HepG2 (cell line): ENCODE measurements around the gene PSMD1.

Experiments used
- FOXM1 ChIP-seq: sonication (generic); formaldehyde crosslinking; IDR thresholded peaks from 2 replicates; pipeline ENCODE4 v1.5.0; 2020; ENCODE audit warnings: missing genetic modification reagents
- KLF9 ChIP-seq: IDR thresholded peaks from 2 replicates; pipeline ENCODE4 v1.6.1; 2016; ENCODE audit warnings: low read depth
- MTA3 ChIP-seq: sonication (generic); formaldehyde crosslinking; IDR thresholded peaks from 2 replicates; pipeline ENCODE4 v1.4.0; 2020; ENCODE audit warnings: missing genetic modification reagents
- POLR2AphosphoS5 ChIP-seq: IDR thresholded peaks from 2 replicates; pipeline ENCODE4 v1.6.1; 2012; ENCODE audit warnings: low read depth, low read length
- RARG ChIP-seq: sonication (generic); formaldehyde crosslinking; IDR thresholded peaks from 2 replicates; pipeline ENCODE4 v1.4.0; 2020; ENCODE audit warnings: low read depth, mild to moderate bottlenecking, missing genetic modification reagents
- YY1 ChIP-seq: IDR thresholded peaks from 2 replicates; pipeline ENCODE4 v1.6.1; 2011; ENCODE audit warnings: low read length, low read depth, moderate library complexity, mild to moderate bottlenecking; ENCODE audit not compliant: insufficient read depth, insufficient replicate concordance
- ZBTB20 ChIP-seq: sonication (generic); formaldehyde crosslinking; IDR thresholded peaks from 2 replicates; pipeline ENCODE4 v1.8.1; 2023; ENCODE audit warnings: missing genetic modification reagents, low read depth, mild to moderate bottlenecking, borderline replicate concordance
- ZFX ChIP-seq: sonication (generic); formaldehyde crosslinking; IDR thresholded peaks from 2 replicates; pipeline ENCODE4 v1.4.0; 2020; ENCODE audit warnings: mild to moderate bottlenecking, low read depth, missing genetic modification reagents, moderate library complexity
- ZKSCAN1 ChIP-seq: fragments of 150-350 bp; IDR thresholded peaks from 2 replicates; pipeline ENCODE4 v1.6.1; 2014; ENCODE audit warnings: low read length
- TF ChIP-seq, protein P1 (sequence below): sonication (generic); formaldehyde crosslinking; IDR thresholded peaks from 2 replicates; pipeline ENCODE4 v1.4.0; 2020; ENCODE audit warnings: missing genetic modification reagents, borderline replicate concordance

DNA sequence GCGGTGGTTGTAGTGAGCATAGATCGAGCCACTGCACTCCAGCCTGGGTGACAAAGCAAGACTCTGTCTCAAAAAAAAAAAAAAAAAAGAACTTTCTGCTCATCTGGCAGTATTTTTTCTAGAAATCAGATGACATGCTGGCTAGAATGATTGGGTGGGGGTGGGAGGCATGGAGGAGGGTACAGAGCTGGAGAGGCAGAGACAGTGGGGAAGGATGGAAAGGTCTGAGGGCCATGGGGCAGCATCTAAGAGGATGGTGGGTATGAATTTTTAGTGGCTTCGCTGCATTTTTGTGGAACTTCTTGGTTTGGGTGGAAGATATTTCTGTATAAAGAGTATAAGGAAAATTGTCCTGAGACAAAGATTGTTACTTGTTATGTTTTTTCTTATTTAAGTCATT lies 165.1 kb downstream of the PSMD1 start:
- TF ChIP-seq FOXM1 (CRISPR knock-in tag) (no peak), MTA3 (CRISPR knock-in tag) (no peak), POLR2AphosphoS5 (no peak), KLF9 (CRISPR knock-in tag) (no peak), RARG (CRISPR knock-in tag) (no peak), YY1 (no peak), ZKSCAN1 (no peak), ZFX (CRISPR knock-in tag) (no peak), ZBTB20 (no peak)
- TF ChIP-seq, protein P1, sequence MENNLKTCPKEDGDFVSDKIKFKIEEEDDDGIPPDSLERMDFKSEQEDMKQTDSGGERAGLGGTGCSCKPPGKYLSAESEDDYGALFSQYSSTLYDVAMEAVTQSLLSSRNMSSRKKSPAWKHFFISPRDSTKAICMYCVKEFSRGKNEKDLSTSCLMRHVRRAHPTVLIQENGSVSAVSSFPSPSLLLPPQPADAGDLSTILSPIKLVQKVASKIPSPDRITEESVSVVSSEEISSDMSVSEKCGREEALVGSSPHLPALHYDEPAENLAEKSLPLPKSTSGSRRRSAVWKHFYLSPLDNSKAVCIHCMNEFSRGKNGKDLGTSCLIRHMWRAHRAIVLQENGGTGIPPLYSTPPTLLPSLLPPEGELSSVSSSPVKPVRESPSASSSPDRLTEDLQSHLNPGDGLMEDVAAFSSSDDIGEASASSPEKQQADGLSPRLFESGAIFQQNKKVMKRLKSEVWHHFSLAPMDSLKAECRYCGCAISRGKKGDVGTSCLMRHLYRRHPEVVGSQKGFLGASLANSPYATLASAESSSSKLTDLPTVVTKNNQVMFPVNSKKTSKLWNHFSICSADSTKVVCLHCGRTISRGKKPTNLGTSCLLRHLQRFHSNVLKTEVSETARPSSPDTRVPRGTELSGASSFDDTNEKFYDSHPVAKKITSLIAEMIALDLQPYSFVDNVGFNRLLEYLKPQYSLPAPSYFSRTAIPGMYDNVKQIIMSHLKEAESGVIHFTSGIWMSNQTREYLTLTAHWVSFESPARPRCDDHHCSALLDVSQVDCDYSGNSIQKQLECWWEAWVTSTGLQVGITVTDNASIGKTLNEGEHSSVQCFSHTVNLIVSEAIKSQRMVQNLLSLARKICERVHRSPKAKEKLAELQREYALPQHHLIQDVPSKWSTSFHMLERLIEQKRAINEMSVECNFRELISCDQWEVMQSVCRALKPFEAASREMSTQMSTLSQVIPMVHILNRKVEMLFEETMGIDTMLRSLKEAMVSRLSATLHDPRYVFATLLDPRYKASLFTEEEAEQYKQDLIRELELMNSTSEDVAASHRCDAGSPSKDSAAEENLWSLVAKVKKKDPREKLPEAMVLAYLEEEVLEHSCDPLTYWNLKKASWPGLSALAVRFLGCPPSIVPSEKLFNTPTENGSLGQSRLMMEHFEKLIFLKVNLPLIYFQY = no peak
